Activated CD4-positive, CD25-positive, alpha-beta regulatory T cell treated with anti-CD3 and anti-CD28 coated beads, Interleukin-2, amount 50 U/mL, for 72 hours (primary cell): ENCODE data around the gene MEI1.

Source experiments
- DNase-seq: peaks from one replicate; pipeline ENCODE4 v3.0.0; 2021

Gene MEI1

DNA sequence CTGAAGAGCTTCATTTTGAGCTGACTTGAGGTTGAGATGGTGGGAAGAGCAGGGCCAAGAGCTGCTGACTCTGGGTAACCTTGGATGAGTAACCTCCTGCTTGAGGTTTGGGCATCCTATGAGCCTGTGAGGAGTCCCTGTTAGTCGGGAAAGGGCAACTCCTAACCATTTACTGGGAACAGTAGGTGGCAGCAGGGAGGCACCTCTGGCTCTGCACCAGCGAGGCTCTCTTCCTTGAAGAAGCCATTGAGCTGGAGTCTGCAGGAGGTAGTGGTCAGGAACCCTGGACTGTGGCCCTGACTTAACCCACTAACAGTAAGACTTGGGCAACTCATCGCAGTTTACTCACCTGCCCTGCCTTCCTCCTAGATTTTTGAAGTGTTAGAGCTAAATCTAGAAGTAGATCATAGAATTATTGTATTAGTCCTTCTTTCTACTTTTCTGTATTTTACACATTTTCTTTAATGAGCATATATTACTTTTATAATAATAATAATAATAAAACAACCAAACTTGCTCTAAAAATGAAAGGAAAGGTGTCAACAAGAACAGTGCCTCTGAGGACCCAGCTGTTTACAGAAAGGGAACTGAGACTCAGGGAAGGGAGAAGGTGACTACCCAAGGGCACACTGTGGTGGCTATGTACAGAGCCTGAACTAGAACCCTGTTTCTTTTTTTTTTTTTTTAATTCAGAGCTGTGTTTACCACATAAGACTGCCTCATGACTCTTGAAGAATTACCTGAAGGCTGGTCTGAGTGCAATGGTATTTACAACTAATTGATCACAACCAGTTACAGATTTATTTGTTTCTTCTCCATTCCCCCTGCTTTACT is 47.5 kb downstream of the MEI1 start:
- DNase-seq = peak; percentile 45

DNA sequence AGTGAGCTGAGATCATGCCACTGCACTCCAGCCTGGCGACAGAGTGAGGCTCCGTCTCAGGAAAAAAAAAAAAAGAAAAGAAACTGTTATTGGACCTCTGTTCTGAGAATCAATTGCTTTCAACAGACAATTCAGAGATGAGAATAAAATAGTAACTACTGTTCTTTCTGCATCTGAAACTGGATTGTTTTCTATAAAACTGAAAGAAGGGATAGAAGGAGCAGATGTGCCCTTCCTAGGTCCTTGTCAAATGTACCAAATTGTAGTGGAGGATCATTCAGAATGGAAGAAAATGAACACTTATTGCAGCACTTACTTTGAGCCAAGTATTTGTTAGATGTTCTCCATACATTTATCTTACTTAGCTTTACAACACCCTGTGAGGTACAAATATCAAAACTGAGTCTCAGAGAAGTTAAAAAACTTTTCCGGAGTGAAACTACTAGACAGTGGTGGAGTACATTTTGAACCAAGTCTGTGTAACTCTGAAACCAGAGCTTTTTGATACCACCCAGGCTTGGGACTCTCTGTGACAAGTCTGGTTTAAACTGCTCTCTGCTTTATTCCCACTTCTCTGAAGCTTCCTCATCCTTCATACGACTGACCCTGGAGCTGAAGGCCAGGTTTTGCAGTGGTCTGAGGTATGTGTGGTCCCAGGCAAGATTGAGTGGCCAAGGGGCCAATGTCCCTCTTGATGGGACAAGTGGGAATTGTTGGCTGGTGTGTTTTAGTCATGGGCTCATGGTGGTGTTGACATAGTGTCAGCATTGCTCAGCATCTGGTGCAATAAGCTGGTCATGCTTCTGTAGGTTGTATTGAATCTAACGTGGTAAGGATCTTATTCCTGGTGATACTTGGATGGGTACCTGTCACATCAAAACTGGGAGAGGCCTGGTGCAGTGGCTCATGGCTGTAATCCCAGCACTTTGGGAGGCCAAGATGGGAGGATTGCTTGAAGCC is 53.0 kb downstream of the MEI1 start:
- no peak for DNase-seq

DNA sequence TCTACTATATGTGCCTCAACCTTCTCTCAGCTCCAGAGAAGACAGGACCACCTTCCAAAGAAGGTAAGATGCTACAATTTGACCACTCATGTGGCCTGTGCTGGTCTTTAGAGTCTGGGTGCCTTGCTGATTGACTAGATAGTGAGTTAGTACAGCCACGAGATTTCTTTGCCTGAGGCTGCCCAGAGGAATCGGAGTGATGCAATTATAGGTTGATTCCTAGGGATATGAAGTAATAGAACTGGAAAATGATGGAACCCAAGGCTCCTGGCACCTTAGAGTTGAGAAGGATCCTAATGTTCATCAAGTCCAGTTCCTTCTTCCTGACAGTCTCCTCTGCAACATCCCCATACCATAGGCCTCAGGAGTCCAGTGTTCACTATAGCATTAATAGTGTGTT is 54.7 kb downstream of the MEI1 start:
- DNase-seq = no peak

DNA sequence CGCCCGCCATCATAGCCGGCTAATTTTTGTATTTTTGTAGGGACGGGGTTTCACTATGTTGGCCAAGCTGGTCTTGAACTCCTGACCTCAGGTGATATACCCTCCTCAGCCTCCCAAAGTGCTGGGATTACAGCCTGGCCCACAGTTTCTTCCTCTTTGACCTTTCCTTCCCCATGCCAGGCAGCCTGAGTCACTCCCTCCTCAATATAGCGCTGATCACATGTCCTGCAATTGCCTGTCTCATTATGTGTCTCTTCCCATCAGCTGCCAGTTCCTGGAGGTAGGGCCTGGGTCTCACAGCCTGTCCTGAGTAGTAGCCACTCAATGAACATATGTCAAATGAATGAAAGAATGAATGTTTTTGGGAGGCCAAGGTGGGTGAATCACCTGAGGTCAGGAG is 58.2 kb downstream of the MEI1 start:
- DNase-seq = no peak

DNA sequence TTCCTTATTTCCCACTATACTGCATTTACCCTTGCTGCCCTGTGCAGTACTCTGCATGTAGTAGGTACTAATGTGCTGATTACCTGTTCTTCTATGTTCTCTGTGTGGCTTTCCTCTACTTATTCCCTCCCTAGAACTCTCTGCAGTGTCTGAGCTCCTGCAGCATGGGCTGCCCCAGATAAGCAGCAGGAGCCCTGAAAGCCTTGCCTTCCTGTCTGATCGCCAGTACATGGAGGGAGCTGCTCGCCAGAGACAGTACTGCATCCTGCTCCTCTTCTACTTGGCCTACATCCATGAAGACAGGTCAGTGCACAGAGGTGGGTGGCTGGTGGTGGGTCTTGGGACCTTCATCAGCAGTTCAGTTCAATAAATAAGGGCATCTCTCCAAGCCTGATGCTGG is 58.9 kb downstream of the MEI1 start:
- DNase-seq = no peak

DNA sequence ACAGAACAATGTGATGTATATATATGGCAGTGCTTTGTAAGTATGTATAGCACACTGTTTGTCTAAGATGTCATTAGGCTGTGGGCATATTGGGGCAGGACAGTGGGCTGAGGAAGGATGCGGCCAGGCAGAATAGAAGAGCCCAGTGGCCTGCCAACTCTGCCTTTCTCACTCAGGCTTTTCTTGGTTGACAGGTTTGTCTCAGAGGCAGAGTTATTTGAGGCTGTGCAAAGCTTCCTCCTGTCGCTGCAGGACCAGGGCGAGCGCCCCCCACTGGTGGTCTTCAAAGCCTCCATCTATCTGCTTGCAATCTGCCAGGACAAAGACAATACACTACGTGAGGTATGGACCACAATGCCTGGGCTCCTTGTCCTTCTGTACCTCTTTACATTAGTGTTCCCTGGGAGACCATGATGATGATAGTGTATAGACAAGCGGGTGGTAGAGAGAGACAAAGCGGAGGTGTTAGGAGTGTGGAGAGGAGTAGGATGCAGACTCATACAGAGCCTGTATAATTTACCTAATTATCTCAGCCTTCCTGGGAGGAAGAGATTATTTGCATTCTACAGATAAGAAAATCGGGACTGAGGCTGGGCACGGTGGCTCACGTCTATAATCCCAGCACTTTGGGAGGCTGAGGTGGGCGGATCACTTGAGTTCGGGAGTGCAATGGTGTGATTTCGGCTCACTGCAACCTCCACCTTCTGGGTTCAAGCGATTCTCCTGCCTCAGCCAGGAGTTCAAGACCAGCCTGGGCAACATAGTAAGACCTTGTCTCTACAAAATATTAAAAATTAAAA is 63.9 kb downstream of the MEI1 start:
- DNase-seq = no peak

DNA sequence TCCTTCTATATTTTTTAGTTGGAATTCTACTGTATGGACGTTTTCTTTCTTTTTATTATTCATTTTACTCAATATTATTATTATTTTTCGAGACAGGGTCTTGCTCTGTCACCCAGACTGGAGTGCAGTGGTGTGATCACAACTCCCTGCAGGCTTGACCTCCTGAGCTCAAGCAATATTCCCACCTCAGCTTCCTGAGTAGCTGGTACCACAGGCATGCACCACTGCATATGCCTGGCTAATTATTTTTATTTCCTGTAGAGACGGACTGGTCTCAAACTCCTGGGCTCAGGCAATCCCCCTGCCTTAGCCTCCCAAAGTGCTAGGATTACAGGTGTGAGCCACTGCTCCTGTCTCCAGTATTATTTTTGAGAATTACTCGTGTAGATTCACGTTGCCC is 67.2 kb downstream of the MEI1 start:
- no peak for DNase-seq

DNA sequence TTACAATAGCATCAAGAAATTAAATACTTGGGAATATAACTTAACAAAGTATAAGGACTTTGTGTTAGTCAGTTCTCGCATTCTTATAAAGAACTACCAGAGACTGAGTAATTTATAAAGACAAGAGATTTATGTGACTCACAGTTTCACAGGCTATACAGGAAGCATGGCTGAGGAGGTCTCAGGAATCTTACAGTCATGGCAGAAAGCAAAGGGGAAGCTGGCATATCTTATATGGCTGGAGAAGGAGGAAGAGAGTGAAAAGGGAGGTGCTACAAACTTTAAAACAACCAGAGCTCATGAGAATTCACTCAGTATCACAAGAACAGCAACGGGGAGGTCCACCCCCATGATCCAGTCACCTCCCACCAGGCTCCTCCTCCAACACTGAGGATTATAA is 69.1 kb downstream of the MEI1 start:
- DNase-seq = no peak

DNA sequence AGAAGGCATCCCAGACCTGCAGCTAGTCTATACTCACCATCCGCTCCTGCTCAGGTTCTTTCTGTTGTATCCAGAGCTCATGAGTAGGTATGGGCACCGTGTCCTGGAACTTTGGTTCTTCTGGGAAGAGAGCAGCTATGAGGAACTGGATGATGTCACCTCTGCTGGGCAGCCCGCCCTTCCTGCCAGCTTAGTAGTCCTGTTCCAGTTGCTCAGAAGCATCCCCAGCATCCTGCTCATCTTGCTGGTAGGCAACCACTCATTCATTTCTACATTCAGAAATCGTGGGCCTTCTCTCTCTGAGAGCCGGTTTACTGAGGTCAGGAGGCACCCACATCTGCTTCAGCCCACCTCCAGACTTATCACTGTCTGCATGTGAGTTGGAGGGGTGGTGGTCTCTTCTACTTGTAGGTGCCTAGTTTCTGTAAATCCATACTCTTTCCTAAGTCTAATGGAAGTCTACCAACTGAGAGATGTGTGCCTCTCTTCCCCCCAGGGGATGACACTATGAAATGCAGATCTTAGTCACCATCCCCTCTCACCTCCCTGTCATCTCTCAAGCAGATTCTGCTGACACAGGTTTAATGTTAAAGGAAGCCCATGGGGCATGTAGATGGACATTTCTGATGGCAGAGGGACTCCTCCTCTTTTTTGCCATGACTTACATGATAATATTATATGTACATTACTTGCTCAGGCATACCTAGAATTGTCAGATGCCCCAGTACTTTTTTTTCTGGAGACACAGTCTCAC is 71.6 kb downstream of the MEI1 start:
- no peak for DNase-seq

DNA sequence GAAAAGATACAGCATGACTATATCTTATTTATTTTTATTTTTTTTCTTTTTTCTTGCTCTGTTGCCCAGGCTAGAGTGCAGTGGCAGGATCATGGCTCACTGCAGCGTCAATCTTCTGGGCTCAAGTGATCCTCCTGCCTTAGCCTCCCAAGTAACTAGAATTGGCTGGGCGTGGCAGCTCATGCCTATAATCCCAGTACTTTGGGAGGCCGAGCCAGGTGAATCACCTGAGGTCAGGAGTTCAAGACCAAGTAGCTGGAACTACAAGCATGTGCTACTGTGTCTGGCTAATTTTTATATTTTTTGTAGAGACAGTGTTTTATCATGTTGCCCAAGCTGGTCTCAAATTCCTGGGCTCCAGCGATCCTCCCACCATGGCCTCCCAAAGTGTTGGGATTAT is 72.9 kb downstream of the MEI1 start:
- DNase-seq = no peak

DNA sequence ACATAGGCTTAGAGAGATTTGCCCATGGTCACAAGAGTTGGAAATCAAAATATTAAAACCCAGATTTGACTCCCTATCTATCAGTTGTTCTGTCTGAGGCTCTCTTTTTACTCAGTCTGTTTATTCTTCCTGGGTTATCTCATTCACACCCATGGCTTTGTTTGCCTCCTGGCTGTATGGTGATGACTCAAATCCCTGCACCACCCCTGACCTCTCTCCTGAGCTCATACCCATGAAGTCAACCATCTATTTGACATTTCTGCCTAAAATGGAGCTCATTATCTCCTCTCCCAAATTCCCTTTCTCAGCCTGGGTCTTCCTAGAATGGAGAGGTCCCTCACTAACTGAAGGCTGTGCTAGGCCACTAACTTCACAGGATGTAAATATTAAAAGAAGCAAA is 73.3 kb downstream of the MEI1 start:
- no peak for DNase-seq

DNA sequence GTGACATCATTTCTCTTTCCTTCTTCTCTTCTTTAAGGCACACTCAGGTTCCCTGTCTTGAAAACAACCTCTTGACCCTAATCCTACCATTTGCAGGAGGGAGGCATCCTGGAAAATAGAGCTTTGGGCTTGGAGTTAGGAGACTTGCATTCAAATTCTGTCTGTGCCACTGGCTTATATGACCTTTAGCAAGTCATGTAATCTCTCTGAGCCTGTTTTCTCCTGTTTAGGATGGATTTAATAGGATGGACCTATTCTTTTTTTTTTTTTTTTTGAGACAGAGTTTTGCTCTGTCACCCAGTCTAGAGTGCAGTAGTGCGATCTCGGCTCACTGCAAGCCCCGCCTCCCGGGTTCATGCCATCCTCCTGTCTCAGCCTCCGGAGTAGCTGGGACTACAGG is 76.0 kb downstream of the MEI1 start:
- no peak for DNase-seq

DNA sequence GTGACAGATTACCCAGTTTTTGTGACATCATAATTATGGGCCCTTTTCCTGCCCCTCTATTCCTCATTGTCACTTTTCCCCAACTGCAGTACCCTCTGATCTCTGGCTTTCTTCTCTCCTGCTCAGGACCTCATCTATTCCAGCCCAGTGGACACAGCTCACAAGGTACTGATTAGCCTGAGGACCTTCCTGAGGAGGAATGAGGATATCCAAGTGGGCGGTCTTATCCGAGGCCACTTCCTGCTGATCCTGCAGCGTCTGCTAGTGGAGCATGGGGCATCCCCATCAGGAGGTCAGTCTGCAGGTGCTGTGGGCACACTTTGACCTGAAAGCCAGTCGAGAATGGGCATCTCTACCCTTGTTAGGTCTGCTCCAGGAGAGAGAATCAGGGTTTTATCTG is 76.7 kb downstream of the MEI1 start:
- no peak for DNase-seq

DNA sequence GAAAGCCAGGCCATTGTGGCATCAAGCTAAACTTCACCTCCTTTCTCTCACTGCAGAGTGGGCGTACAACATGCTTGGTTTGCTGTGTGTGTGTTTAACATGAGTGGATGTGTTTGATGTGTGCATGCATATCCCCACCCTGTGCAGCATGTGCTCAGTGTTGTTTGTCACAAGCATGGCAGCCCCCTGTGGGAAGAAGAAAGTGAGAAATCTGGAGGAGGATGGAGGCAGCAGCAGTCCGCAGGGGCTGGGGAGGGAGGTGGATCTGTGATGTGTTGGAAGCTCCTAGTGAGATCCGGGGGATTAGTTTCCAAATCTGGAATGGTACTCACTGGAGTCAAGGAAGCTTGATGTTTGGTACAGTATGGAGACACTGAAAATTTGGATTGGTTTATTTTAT is 77.1 kb downstream of the MEI1 start:
- DNase-seq = no peak

DNA sequence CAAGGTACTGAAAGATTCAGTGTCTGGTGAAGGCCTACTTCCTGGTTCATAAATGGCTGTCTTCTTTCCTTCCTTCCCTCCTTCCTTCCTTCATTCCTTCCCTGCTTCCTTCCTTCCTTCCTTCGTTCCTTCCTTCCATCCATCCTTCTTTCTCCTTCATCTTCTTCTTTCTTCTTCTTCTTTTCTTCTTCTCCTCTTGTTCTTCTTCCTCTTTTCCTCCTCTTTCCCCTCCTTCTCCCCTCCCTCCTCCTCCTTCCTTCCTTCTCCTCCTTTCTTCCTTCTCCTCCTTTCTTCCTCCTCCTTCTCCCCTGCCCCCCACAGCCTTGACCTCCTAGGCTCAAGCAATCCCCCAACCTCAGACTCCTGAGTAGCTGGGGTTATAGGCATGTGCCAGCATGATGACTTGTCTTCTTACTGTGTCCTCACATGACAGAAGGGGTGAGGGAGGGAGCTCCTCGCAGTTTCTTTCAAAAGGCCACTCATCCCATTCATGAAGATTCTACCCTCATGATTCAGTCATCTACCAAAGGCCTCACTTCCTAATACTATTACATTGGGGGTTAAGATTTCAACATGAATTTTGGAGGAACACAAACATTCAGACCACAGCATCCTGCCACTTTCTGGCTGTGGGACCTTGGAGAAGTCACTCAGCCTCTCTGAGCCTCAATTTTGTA is 78.6 kb downstream of the MEI1 start:
- DNase-seq = no peak

DNA sequence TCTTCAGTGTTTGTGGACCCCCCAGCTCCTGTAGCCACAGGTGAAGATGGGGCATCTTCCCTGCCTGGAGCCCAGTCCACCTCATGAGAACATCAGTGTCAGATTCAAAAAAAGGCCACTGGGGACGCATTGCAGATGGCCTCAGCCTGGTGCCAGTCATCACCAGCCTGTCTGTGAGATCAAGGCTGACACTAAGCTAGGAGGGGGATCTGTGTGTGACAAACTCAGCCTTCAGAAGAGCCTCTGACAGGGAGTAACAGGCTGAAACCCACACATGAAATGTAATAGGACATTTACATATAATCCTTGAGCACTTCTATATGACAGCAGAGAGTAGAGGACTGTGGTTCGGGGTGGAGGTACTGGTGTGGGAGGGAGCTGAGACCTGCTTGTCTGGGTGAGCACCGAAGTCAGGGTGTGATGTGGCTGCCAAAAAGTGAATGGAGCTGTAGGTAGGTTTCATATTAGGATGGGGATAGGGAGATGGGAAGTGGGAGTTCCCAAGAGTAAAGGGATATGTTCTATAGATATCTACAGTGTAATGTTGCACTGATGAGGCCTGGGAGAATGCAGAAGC is 80.7 kb downstream of the MEI1 start:
- no peak for DNase-seq

DNA sequence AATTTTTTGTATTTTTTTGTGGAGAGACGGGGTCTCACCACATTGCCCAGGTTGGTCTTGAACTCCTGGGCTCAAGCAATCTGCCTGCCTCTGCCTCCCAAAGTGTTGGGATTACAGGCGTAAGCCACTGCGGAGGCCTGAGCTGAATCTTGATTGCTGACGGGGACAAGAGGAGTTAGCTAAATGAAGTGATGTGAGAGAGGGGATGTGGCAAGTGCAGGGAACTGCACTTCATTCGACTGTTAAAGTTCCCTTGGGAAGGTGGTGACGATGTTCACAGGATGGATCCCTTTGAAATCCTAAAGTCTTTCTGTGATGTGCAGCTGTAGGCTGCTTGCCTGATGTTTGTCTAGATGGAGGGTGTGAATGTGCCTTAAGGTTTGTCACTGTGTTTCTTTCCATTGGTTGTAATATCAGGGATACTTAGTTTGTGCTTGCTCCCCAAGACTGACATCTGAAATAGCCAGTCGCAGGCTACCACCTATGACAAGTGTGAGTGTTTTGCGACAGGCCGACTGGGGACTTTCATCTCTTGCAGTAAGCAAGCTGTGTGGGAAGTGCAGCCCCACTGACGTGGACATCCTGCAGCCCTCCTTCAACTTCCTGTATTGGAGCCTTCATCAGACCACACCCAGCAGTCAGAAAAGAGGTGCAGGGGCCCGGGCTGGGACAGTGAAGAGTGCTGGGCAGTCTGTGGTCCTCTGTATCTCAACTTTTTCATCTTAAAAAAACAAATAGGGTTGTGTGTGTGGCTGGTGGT is 81.6 kb downstream of the MEI1 start:
- DNase-seq = peak; percentile 77

DNA sequence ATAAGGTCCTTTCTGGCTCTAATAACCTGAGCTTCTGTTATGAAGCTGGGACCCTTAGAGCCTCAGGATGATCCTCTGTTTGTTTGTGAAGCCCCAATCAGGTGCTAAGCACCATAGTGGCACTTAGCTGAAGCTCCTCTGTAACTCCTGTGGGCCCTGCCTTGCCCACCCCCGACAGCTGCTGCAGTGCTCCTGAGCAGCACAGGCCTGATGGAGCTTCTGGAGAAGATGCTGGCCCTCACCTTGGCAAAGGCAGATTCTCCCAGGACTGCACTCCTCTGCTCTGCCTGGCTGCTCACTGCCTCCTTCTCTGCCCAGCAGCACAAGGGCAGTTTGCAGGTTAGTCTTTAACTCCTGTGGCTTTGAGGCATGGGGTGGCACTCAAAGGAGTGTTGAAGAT is 82.2 kb downstream of the MEI1 start:
- DNase-seq = no peak

DNA sequence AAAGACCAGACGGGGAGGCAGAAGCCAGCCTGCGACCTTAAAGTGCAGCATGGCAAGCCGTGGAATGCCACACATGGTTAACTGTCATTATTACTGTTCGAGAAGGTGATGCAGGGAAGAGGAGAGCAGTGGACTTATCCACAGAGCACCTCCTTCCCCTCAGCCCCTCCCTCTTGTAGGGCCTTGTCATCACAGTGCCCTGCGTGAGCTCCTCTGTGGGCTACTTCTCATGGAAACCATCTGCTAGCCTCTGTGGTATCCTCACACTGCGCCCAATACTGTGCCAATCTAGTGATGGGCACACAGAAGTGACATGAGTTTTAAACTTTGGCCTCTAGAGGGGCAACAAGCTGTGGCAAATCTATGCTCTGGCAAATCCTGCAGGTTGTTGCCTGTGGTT is 83.0 kb downstream of the MEI1 start:
- DNase-seq = no peak

DNA sequence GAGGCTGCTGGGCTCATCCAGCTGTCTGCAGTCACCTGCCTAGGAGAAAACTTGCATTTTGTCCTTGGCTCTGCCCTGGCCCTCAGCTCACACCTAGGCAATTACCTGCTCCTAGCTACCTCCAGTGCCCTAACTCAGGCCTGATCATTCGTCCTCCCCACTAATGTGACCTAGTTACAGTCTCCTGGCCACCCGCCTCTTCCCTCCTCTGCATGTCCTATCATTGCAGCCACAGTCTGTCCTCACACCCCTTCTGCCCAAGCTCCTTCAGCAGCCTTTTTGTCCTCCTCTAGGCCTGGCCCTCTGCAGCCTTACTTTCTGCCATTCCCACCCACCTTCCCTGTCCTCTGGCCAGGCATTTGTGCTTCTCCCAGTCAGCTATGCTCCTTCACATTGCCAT is 83.4 kb downstream of the MEI1 start:
- no peak for DNase-seq

DNA sequence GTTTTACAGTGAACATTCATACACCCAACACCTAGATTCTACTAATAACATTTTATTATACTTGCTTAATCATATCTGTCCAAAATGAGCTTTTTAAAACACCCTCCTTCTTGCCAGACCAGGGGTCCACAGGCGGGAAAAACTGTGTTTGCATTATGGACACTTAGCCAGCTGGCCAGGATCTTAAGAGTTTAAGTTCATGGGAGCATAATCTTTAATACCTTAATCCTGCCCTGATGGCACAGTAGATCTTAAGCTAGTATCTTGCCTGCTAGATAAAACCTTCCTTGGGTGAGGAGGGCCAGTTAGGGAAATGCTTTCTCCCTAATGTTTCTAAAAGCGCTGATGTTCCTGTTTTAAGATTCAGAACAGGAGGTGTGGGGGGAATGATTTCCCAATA is 88.0 kb downstream of the MEI1 start:
- no peak for DNase-seq
